Astrocyte (in vitro differentiated cells and primary cell): ENCODE measurements around the gene CTNNA3. TPM values are rescaled to one million over a fixed set of nuclear protein-coding genes. Genes with fewer than 3 reads are reported as not detected.

Experiments
- DNase-seq: peaks from one replicate; pipeline ENCODE4 v3.0.0-alpha.2; 2010; ENCODE audit warnings: low read depth
- FAIRE-seq: peaks from 2 replicates; lab custom pipeline; 2011; peaks lifted over from hg19 to GRCh38; lab: Jason Lieb, UNC
- H2AFZ ChIP-seq: 2 replicates; pipeline ENCODE4 v1.6.0; 2012; ENCODE audit warnings: low read depth, low read length, inconsistent platforms
- H3K27ac ChIP-seq: 2 replicates; pipeline ENCODE4 v1.5.1; 2011; ENCODE audit warnings: low read depth, low read length, inconsistent platforms
- H3K27me3 ChIP-seq: 2 replicates; pipeline ENCODE4 v1.6.0; 2011; ENCODE audit warnings: low read length, inconsistent platforms; ENCODE audit not compliant: insufficient read depth
- H3K36me3 ChIP-seq: 2 replicates; pipeline ENCODE4 v1.5.1; 2011; ENCODE audit warnings: low read length, inconsistent platforms; ENCODE audit not compliant: insufficient read depth
- H3K4me1 ChIP-seq: 2 replicates; pipeline ENCODE4 v1.5.1; 2011; ENCODE audit warnings: low read length, inconsistent platforms; ENCODE audit not compliant: insufficient read depth
- H3K4me2 ChIP-seq: 2 replicates; pipeline ENCODE4 v1.6.0; 2012; ENCODE audit warnings: low read length, inconsistent platforms
- H3K4me3 ChIP-seq: 2 replicates; pipeline ENCODE4 v1.5.1; 2011; ENCODE audit warnings: low read depth, mild to moderate bottlenecking, low read length, inconsistent platforms; ENCODE audit not compliant: insufficient read depth
- H3K79me2 ChIP-seq: 2 replicates; pipeline ENCODE4 v1.6.0; 2012; ENCODE audit warnings: mild to moderate bottlenecking, low read length, inconsistent platforms; ENCODE audit not compliant: insufficient read depth
- H3K9ac ChIP-seq: 2 replicates; pipeline ENCODE4 v1.6.0; 2012; ENCODE audit warnings: mild to moderate bottlenecking, low read length, inconsistent platforms
- H3K9me3 ChIP-seq: 2 replicates; pipeline ENCODE4 v1.5.1; 2012; ENCODE audit warnings: low read depth, mild to moderate bottlenecking, low read length, inconsistent platforms; ENCODE audit not compliant: insufficient read depth
- H4K20me1 ChIP-seq: 2 replicates; pipeline ENCODE4 v1.6.0; 2012; ENCODE audit warnings: low read length, inconsistent platforms; ENCODE audit not compliant: insufficient read depth
- H3K27ac Mint-ChIP-seq: one replicate; pipeline ENCODE4 v1.8.0; 2021; ENCODE audit warnings: mild to moderate bottlenecking, mixed read lengths; ENCODE audit not compliant: unreplicated experiment
- H3K27me3 Mint-ChIP-seq: one replicate; pipeline ENCODE4 v1.8.0; 2021; ENCODE audit warnings: low read depth, mixed read lengths; ENCODE audit not compliant: unreplicated experiment
- H3K36me3 Mint-ChIP-seq: one replicate; pipeline ENCODE4 v1.8.0; 2021; ENCODE audit warnings: low read depth, mixed read lengths; ENCODE audit not compliant: unreplicated experiment
- H3K4me1 Mint-ChIP-seq: one replicate; pipeline ENCODE4 v1.8.0; 2021; ENCODE audit warnings: low read depth, mixed read lengths; ENCODE audit not compliant: unreplicated experiment
- H3K4me3 Mint-ChIP-seq: one replicate; pipeline ENCODE4 v1.8.0; 2021; ENCODE audit warnings: mild to moderate bottlenecking, moderate library complexity, mixed read lengths; ENCODE audit not compliant: unreplicated experiment
- H3K9me3 Mint-ChIP-seq: one replicate; pipeline ENCODE4 v1.8.0; 2021; ENCODE audit warnings: mild to moderate bottlenecking, mixed read lengths; ENCODE audit not compliant: unreplicated experiment
- EZH2 ChIP-seq: IDR thresholded peaks from 2 replicates; pipeline ENCODE4 v1.6.1; 2012; ENCODE audit warnings: mild to moderate bottlenecking, low read length, inconsistent platforms; ENCODE audit not compliant: insufficient read depth
- total RNA-seq: library from RNA; stranded (reverse); gene quantifications from 2 replicates; pipeline ENCODE4 v1.2.1, GENCODE V29; 2021
- TF ChIP-seq, protein P1 (sequence below): IDR thresholded peaks from 2 replicates; pipeline ENCODE4 v1.5.1; 2011; ENCODE audit warnings: low read depth, mild to moderate bottlenecking, inconsistent platforms, low read length, moderate library complexity; ENCODE audit not compliant: insufficient read depth

The CTNNA3 gene
- total RNA-seq, 1 donor from 2014 or later, result 0.73 TPM

DNA sequence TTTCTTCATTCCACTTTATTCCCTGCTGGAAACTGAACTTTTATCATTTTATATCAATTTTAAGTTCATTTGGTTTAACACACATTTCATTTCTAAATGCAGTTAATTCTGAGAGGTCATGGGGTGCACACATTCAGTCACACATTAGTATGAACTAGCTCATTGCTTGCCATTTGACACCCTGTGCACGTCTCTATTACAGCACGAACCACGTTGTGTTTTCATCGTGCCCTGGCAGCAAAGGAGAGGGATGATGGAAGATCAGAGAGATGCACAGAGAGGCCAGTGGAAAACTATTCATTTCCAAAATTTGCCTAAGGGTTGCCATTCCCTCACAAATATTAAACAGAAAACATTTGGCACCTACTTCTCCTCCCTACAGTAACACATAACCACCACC is 45.4 kb downstream of the CTNNA3 start:
- Histone ChIP-seq H3K9ac (no peak overlapping the region), H4K20me1 (no peaks in the 10 kb centered on the region), H3K4me1 (no peaks in the 10 kb centered on the region), H3K36me3 (no peaks in the 10 kb centered on the region), H3K79me2 (no peaks in the 10 kb centered on the region), H3K27ac (no peak overlapping the region), H3K27me3 (no peaks in the 10 kb centered on the region), H3K4me2 (no peak overlapping the region), H2AFZ (no peak overlapping the region), H3K9me3 (no peaks in the 10 kb centered on the region), H3K4me3 (no peak overlapping the region)
- DNase-seq (no peak), FAIRE-seq (no peak)
- Mint-ChIP-seq H3K27me3 (no peaks in the 10 kb centered on the region), H3K36me3 (no peaks in the 10 kb centered on the region), H3K4me1 (no peaks in the 10 kb centered on the region), H3K4me3 (no peak overlapping the region), H3K9me3 (no peaks in the 10 kb centered on the region), H3K27ac (no peak overlapping the region)
- no peak for TF ChIP-seq EZH2
- TF ChIP-seq, protein P1, sequence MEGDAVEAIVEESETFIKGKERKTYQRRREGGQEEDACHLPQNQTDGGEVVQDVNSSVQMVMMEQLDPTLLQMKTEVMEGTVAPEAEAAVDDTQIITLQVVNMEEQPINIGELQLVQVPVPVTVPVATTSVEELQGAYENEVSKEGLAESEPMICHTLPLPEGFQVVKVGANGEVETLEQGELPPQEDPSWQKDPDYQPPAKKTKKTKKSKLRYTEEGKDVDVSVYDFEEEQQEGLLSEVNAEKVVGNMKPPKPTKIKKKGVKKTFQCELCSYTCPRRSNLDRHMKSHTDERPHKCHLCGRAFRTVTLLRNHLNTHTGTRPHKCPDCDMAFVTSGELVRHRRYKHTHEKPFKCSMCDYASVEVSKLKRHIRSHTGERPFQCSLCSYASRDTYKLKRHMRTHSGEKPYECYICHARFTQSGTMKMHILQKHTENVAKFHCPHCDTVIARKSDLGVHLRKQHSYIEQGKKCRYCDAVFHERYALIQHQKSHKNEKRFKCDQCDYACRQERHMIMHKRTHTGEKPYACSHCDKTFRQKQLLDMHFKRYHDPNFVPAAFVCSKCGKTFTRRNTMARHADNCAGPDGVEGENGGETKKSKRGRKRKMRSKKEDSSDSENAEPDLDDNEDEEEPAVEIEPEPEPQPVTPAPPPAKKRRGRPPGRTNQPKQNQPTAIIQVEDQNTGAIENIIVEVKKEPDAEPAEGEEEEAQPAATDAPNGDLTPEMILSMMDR, result no peak

DNA sequence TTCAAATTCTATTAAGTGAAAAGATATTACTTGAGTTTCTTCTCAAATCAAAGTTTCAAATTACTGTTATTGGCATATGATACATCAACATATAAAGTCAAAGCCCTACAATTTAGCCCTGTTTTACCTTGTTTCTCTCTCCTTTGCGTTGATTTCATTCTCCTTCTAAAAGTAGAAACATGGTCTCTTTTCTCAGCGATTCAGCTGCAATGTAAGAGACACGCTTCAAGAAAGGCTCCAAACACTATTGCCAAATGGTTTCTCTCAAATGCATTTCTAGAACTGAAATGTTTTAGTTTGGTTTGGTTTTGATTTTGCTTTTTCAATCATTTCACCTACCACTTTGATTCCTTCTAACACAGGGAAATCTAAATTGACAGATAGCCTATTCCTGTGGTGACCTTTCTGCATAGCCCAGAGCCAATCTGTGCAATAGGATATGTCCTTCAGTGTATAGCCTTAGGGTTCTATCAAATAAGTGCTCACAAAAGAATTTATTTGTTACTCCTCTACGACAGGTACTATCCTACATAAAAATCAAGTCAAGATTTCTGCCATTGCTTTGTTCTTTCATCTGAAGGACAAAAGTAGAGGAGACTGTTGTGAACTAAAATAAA is 47.3 kb downstream of the CTNNA3 start:
- no peaks in the 10 kb centered on the region for H3K36me3 Mint-ChIP-seq

DNA sequence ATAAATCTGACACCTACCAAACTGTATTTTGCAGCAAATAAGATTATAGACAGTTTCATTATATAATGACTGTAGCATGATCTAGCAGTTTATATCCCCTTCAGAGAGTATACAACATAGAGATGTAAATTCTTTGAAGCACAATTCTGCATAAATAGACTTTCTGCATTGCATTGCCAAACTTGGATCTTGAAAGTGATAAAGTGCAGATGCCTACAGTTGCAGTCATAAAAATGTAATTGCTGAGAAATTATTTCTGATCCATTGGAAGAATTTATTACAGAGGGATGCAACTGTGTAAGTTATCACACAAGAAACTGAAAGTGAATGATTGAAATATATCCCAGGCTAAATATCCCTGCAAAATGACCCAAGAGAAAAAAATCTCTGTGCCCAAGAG is 65.1 kb downstream of the CTNNA3 start:
- Mint-ChIP-seq H3K36me3 (no peaks in the 10 kb centered on the region), H3K4me1 (peaks cover 10% of the 10 kb centered on the region), H3K9me3 (no peaks in the 10 kb centered on the region), H3K27ac (no peak overlapping the region), H3K27me3 (peaks cover 5% of the 10 kb centered on the region), H3K4me3 (no peak overlapping the region)
- Histone ChIP-seq H3K9ac (no peak overlapping the region), H3K79me2 (no peaks in the 10 kb centered on the region), H2AFZ (no peak overlapping the region), H3K27me3 (no peaks in the 10 kb centered on the region), H3K27ac (no peak overlapping the region), H3K4me3 (no peak overlapping the region), H4K20me1 (no peaks in the 10 kb centered on the region), H3K4me1 (no peaks in the 10 kb centered on the region), H3K4me2 (no peak overlapping the region), H3K9me3 (no peaks in the 10 kb centered on the region), H3K36me3 (no peaks in the 10 kb centered on the region)
- no peak for DNase-seq
- no peak for TF ChIP-seq EZH2
- TF ChIP-seq, protein P1, result no peak
- no peak for FAIRE-seq

More for the DNA sequence above, 47.3 kb downstream of the CTNNA3 start:
- Histone ChIP-seq H3K4me3 (no peak overlapping the region), H3K36me3 (no peaks in the 10 kb centered on the region), H3K9me3 (no peaks in the 10 kb centered on the region), H3K9ac (no peak overlapping the region), H4K20me1 (no peaks in the 10 kb centered on the region), H3K27me3 (no peaks in the 10 kb centered on the region), H3K4me1 (no peaks in the 10 kb centered on the region), H3K4me2 (no peak overlapping the region), H3K79me2 (no peaks in the 10 kb centered on the region), H2AFZ (no peak overlapping the region), H3K27ac (no peak overlapping the region)
- H3K27ac Mint-ChIP-seq, result no peak overlapping the region
- FAIRE-seq, result no peak
- TF ChIP-seq, protein P1, result no peak
- no peak for TF ChIP-seq EZH2
- H3K9me3 Mint-ChIP-seq, result no peaks in the 10 kb centered on the region
- no peaks in the 10 kb centered on the region for H3K27me3 Mint-ChIP-seq
- H3K4me1 Mint-ChIP-seq, result peaks cover 3% of the 10 kb centered on the region
- DNase-seq, result no peak
- H3K4me3 Mint-ChIP-seq, result no peak overlapping the region
